ENCODE measurements around the gene KIAA2012.

Gene KIAA2012

DNA sequence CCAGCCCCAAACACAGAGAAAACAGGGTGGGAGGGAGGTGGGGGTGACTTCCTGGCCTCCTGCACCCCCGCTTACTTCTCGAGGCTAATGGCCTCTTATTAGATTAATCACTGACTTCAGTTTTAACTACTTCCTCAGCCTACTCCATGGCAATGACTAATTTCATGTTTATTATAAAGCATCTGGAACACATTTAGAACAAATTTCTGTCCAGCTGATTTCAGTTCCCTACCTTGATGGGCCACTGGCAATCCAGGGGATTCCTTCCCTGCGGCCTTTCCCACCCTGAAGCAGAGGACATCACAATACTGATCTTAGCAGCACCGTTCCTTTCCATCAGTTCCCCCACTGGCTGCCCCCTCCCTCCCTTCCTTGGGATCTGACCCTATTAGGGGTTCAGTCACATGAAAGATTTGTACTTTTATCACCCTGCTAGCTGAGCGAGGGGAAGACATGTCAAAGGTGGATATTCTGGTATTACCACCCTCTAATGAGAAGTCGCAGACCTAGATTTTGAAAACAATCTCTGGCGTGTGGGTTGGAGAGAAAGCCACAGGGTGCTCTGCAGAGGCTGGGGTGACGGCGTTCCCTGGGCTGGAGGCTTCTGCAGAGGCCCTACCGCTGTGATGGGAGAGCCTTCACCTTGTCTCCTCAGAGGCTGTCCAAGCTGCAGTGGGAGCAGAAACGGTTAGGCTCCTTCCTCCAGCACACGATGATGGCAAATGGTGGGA lies 67.6 kb downstream of the KIAA2012 start:
- Histone ChIP-seq H3K4me1 (ENCODE audit: control insufficient read depth, insufficient read depth, low read length) (no peaks in the 10 kb centered on the region), H3K4me3 (ENCODE audit: low read depth, low read length) (no peak overlapping the region), H3K36me3 (ENCODE audit: control insufficient read depth in 2 of 2, insufficient read depth in 1 of 2, low read length in 2 of 2) (no peaks in the 10 kb centered on the region), H3K27ac (ENCODE audit: extremely low read depth, low read depth, low read length) (no peak overlapping the region), H3K9me3 (ENCODE audit: control insufficient read depth, insufficient read depth, low read depth, low read length) (no peaks in the 10 kb centered on the region)
- TF ChIP-seq KLF10 (tag by site-specific recombination; IDR thresholded peaks at IDR 0.05): no peak
- TF ChIP-seq ZNF501 (tag by site-specific recombination; IDR thresholded peaks at IDR 0.05): no peak
- CTCF ChIA-PET: interaction anchor here (0.6 to 1.3 kb wide), 2 partner anchors 36 to 392 kb away, joined by 3 to 6 read pairs; no protein-coding TSS in a partner anchor
- POLR2A ChIA-PET: no interaction called here

DNA sequence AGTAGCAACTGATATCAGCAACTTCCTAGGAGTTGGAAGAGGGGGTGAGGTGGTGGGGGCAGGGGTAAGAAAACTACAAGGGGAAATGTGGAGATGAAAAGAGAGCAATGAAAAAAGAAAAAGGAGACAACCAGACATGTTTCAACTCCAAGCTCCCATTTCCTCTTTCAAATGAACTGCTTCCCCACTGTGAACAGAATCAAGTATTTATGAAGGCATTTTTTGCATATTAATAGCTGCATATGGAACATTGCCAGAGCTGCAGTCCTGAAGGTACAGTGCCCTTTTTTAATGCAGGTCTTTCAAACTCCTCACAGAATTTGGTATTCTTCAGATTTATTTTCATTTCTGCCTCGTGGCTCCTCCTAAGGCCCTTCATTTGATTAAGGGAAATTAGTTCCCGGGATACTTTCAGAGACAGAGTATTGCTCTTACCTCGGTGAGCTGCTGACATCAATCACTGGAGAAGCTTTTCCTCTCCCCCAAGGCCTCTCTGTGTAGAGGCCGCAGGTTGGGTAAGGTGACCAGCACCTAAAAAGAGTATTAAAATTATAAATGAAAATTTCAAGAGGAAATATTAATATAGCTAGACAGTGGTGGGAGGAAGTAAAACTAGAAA lies 68.4 kb downstream of the KIAA2012 start:
- POLR2A ChIA-PET: no interaction called here
- Histone ChIP-seq H3K9me3 (ENCODE audit: control insufficient read depth, insufficient read depth, low read depth, low read length) (no peaks in the 10 kb centered on the region), H3K4me3 (ENCODE audit: low read depth, low read length) (no peak overlapping the region), H3K4me1 (ENCODE audit: control insufficient read depth, insufficient read depth, low read length) (no peaks in the 10 kb centered on the region), H3K27ac (ENCODE audit: extremely low read depth, low read depth, low read length) (no peak overlapping the region), H3K36me3 (ENCODE audit: control insufficient read depth in 2 of 2, insufficient read depth in 1 of 2, low read length in 2 of 2) (no peaks in the 10 kb centered on the region)
- CTCF ChIA-PET: interaction anchor here (0.6 to 1.3 kb wide), 3 partner anchors 29 to 392 kb away, joined by 3 to 6 read pairs (median 5); no protein-coding TSS in a partner anchor
- no peak for TF ChIP-seq ZFP69B (tag by site-specific recombination; IDR thresholded peaks at IDR 0.05)

DNA sequence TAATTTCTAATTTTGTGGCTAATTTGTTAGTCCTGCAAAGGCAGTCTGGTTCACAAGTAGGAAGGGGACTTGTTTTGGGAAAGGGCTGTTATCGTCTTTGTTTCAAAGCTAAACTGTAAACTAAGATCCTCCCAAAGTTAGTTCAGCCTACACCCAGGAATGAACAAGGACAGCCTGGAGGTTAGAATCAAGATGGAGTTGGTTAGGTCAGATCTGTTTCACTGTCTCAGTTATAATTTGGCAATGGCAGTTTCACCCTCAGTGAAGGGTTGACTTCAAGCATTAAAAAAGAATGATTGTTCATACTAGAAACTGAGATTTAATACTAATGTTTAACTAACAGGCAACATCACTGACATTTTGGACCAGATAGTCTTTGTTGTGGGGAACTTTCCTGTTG lies 69.5 kb downstream of the KIAA2012 start:
- Histone ChIP-seq H3K4me1 (ENCODE audit: control insufficient read depth, insufficient read depth, low read length) (no peaks in the 10 kb centered on the region), H3K9me3 (ENCODE audit: control insufficient read depth, insufficient read depth, low read depth, low read length) (no peaks in the 10 kb centered on the region), H3K36me3 (ENCODE audit: control insufficient read depth in 2 of 2, insufficient read depth in 1 of 2, low read length in 2 of 2) (no peaks in the 10 kb centered on the region), H3K27ac (ENCODE audit: extremely low read depth, low read depth, low read length) (no peak overlapping the region), H3K4me3 (ENCODE audit: low read depth, low read length) (no peak overlapping the region)
- TF ChIP-seq ZNF548 (tag by site-specific recombination; IDR thresholded peaks at IDR 0.05) (no peak), ZNF202 (tag by site-specific recombination; IDR thresholded peaks at IDR 0.05; ENCODE audit: borderline replicate concordance) (no peak), PRDM1 (tag by site-specific recombination; IDR thresholded peaks at IDR 0.05) (no peak), KLF16 (tag by site-specific recombination; IDR thresholded peaks at IDR 0.05) (no peak)
- TF ChIP-seq, protein P1, sequence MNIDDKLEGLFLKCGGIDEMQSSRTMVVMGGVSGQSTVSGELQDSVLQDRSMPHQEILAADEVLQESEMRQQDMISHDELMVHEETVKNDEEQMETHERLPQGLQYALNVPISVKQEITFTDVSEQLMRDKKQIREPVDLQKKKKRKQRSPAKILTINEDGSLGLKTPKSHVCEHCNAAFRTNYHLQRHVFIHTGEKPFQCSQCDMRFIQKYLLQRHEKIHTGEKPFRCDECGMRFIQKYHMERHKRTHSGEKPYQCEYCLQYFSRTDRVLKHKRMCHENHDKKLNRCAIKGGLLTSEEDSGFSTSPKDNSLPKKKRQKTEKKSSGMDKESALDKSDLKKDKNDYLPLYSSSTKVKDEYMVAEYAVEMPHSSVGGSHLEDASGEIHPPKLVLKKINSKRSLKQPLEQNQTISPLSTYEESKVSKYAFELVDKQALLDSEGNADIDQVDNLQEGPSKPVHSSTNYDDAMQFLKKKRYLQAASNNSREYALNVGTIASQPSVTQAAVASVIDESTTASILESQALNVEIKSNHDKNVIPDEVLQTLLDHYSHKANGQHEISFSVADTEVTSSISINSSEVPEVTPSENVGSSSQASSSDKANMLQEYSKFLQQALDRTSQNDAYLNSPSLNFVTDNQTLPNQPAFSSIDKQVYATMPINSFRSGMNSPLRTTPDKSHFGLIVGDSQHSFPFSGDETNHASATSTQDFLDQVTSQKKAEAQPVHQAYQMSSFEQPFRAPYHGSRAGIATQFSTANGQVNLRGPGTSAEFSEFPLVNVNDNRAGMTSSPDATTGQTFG (tag by site-specific recombination; IDR thresholded peaks at IDR 0.05; ENCODE audit: borderline replicate concordance): no peak
- ChIA-PET CTCF (no interaction called here), POLR2A (no interaction called here)

DNA sequence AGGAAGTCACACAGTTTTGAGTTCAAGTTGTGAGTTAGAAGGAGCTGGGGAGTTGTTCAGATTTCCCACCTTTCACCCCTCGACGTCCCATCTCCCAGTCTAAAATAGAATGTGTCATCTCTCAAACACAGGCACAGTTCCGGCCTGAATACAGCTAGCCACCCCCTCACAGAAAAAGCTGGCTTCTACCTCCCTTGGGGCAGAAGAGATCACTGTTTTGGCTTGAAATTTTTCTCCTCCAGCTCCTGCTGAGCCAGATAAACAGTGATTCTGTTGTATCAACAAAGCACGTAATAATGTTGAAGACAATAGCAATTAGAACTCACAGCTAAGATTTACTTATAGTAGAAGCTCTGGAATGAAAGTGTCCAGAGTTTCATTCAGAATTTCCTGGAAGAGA lies 74.7 kb downstream of the KIAA2012 start:
- Histone ChIP-seq H3K4me3 (ENCODE audit: low read depth, low read length) (no peak overlapping the region), H3K27ac (ENCODE audit: extremely low read depth, low read depth, low read length) (no peak overlapping the region), H3K4me1 (ENCODE audit: control insufficient read depth, insufficient read depth, low read length) (peaks cover 7% of the 10 kb centered on the region), H3K9me3 (ENCODE audit: control insufficient read depth, insufficient read depth, low read depth, low read length) (no peaks in the 10 kb centered on the region), H3K36me3 (ENCODE audit: control insufficient read depth in 2 of 2, insufficient read depth in 1 of 2, low read length in 2 of 2) (no peaks in the 10 kb centered on the region)
- ChIA-PET CTCF (interaction anchor here (3.6 kb wide), 1 partner anchor 43 kb away, joined by 13 read pairs; no protein-coding TSS in a partner anchor), POLR2A (no interaction called here)
- TF ChIP-seq SCRT1 (tag by site-specific recombination; IDR thresholded peaks at IDR 0.05; ENCODE audit: borderline replicate concordance): no peak
- TF ChIP-seq SP3 (tag by site-specific recombination; IDR thresholded peaks at IDR 0.05): no peak
- no peak for TF ChIP-seq ZNF2 (tag by site-specific recombination; IDR thresholded peaks at IDR 0.05)
- TF ChIP-seq, protein P2, sequence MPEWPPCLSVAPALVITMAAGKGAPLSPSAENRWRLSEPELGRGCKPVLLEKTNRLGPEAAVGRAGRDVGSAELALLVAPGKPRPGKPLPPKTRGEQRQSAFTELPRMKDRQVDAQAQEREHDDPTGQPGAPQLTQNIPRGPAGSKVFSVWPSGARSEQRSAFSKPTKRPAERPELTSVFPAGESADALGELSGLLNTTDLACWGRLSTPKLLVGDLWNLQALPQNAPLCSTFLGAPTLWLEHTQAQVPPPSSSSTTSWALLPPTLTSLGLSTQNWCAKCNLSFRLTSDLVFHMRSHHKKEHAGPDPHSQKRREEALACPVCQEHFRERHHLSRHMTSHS (tag by site-specific recombination; IDR thresholded peaks at IDR 0.05): no peak
- no peak for TF ChIP-seq PRDM1 (tag by site-specific recombination; IDR thresholded peaks at IDR 0.05)
- no peak for TF ChIP-seq OSR2 (tag by site-specific recombination; IDR thresholded peaks at IDR 0.05)
- TF ChIP-seq ZNF629 (tag by site-specific recombination; IDR thresholded peaks at IDR 0.05): no peak; the same call in 1 of the 2 replicates
- TF ChIP-seq ZNF792 (tag by site-specific recombination; IDR thresholded peaks at IDR 0.05): no peak
- TF ChIP-seq MYNN (tag by site-specific recombination; IDR thresholded peaks at IDR 0.05; ENCODE audit: borderline replicate concordance): no peak
- no peak for TF ChIP-seq GLIS1 (tag by site-specific recombination; IDR thresholded peaks at IDR 0.05)
- TF ChIP-seq, protein P3, sequence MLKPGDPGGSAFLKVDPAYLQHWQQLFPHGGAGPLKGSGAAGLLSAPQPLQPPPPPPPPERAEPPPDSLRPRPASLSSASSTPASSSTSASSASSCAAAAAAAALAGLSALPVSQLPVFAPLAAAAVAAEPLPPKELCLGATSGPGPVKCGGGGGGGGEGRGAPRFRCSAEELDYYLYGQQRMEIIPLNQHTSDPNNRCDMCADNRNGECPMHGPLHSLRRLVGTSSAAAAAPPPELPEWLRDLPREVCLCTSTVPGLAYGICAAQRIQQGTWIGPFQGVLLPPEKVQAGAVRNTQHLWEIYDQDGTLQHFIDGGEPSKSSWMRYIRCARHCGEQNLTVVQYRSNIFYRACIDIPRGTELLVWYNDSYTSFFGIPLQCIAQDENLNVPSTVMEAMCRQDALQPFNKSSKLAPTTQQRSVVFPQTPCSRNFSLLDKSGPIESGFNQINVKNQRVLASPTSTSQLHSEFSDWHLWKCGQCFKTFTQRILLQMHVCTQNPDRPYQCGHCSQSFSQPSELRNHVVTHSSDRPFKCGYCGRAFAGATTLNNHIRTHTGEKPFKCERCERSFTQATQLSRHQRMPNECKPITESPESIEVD (tag by site-specific recombination; IDR thresholded peaks at IDR 0.05): peak; percentile 56; the same call in 1 of the 2 replicates
- TF ChIP-seq ZNF514 (tag by site-specific recombination; IDR thresholded peaks at IDR 0.05): no peak
- TF ChIP-seq SP7 (tag by site-specific recombination; IDR thresholded peaks at IDR 0.05): 0 out of 2 replicates have a peak, but pooled peaks have one; percentile 21
- TF ChIP-seq ZNF24 (tag by site-specific recombination; IDR thresholded peaks at IDR 0.05): no peak
- TF ChIP-seq ZSCAN23 (tag by site-specific recombination; IDR thresholded peaks at IDR 0.05): no peak
- TF ChIP-seq FEZF1 (tag by site-specific recombination; IDR thresholded peaks at IDR 0.05): no peak
